Measurements from ENCODE around the gene COL18A1.
"Not testable (repeated sequence)": the region's sequence is repeated elsewhere in the genome, so short reads cannot be mapped to it uniquely, and the experiment has no call there.

GRCh38 chr21:45501081-45502005 lies 96.4 kb downstream of the COL18A1 start:
- TF ChIP-seq POLR2A (IDR thresholded peaks at IDR 0.05; ENCODE audit: low read length); GATA1 (IDR thresholded peaks at IDR 0.05; ENCODE audit: low read depth, low read length): not testable (repeated sequence)

Measured in erythroblast (primary cell).